Activated naive CD4-positive, alpha-beta T cell treated with anti-CD3 and anti-CD28 coated beads for 36 hours (primary cell): ENCODE results near the gene FAM110C. TPM values are rescaled to one million over a fixed set of nuclear protein-coding genes. Genes with fewer than 3 reads are reported as not detected.

Experiments
- CTCF ChIA-PET: fragments of 350-600 bp; sonication (Branson Sonifier 250); formaldehyde crosslinking; loops from one replicate; lab custom pipeline; 2021; ENCODE audit warnings: antibody characterized with exemption; lab: Charles Lee
- DNase-seq: peaks from one replicate; pipeline ENCODE4 v3.0.0-alpha.2; 2020
- H3K27ac Mint-ChIP-seq: one replicate; pipeline ENCODE4 v1.8.0; 2021; ENCODE audit warnings: mild to moderate bottlenecking, mixed read lengths
- H3K27me3 Mint-ChIP-seq: one replicate; pipeline ENCODE4 v1.8.0; 2021; ENCODE audit warnings: low read depth, mixed read lengths
- H3K36me3 Mint-ChIP-seq: one replicate; pipeline ENCODE4 v1.8.0; 2021; ENCODE audit warnings: low read depth, mixed read lengths
- H3K4me1 Mint-ChIP-seq: one replicate; pipeline ENCODE4 v1.8.0; 2021; ENCODE audit warnings: low read depth, mixed read lengths
- H3K4me3 Mint-ChIP-seq: one replicate; pipeline ENCODE4 v1.8.0; 2021; ENCODE audit warnings: mild to moderate bottlenecking, moderate library complexity, mixed read lengths
- H3K9me3 Mint-ChIP-seq: one replicate; pipeline ENCODE4 v1.8.0; 2021; ENCODE audit warnings: mixed read lengths
- intact Hi-C: fragments of 100-400 bp; cut with micrococcal nuclease; formaldehyde crosslinking; loops from one replicate; pipeline ENCODE4 v1.15.1; 2023
- total RNA-seq, 2 experiments: library from RNA; stranded (reverse); gene quantifications; one replicate each; pipeline ENCODE4 v1.2.3, GENCODE V29; 2021

Gene FAM110C
- total RNA-seq, 2 experiments from 2014 or later, result 0.10 TPM; not detected in 1

- Mint-ChIP-seq H3K9me3 (no peaks in the 10 kb centered on the region), H3K36me3 (no peaks in the 10 kb centered on the region), H3K27me3 (no peaks in the 10 kb centered on the region), H3K27ac (no peak overlapping the region), H3K4me3 (no peak overlapping the region), H3K4me1 (no peaks in the 10 kb centered on the region)
- DNase-seq, result no peak
- intact Hi-C loops, result no loop called here
- CTCF ChIA-PET, result no interaction called here
These were observed 18.8 kb upstream of the FAM110C start for GRCh38 chr2:65121-65520.

- DNase-seq, result no peak
- CTCF ChIA-PET, result no interaction called here
- intact Hi-C loops, result no loop called here
- Mint-ChIP-seq H3K36me3 (peaks cover 4% of the 10 kb centered on the region), H3K4me1 (no peaks in the 10 kb centered on the region), H3K27ac (no peak overlapping the region), H3K4me3 (no peak overlapping the region), H3K27me3 (peaks cover 2% of the 10 kb centered on the region), H3K9me3 (peaks cover 8% of the 10 kb centered on the region)
These were observed 9.5 kb upstream of the FAM110C start for GRCh38 chr2:55587-56448.

- peaks cover 22% of the 10 kb centered on the region for H3K27me3 Mint-ChIP-seq
- intact Hi-C loops, result no loop called here
- H3K27ac Mint-ChIP-seq, result no peak overlapping the region
- H3K4me1 Mint-ChIP-seq, result peaks cover 5% of the 10 kb centered on the region
- no peak overlapping the region for H3K4me3 Mint-ChIP-seq
- CTCF ChIA-PET, result no interaction called here
- peaks cover 1% of the 10 kb centered on the region for H3K9me3 Mint-ChIP-seq
- DNase-seq, result no peak
- H3K36me3 Mint-ChIP-seq, result no peaks in the 10 kb centered on the region
These were observed 5.3 kb upstream of the FAM110C start for GRCh38 chr2:51613-52012.

- CTCF ChIA-PET, result no interaction called here
- intact Hi-C loops, result no loop called here
- H3K27me3 Mint-ChIP-seq, result peaks cover 34% of the 10 kb centered on the region
These were observed 1.4 kb upstream of the FAM110C start for GRCh38 chr2:47737-48136.

GRCh38 chr2:47346-47725 lies 1.0 kb upstream of the FAM110C start:
- Mint-ChIP-seq H3K9me3 (no peaks in the 10 kb centered on the region), H3K27me3 (peaks cover 34% of the 10 kb centered on the region), H3K27ac (no peak overlapping the region), H3K36me3 (no peaks in the 10 kb centered on the region), H3K4me3 (no peak overlapping the region), H3K4me1 (peaks cover 6% of the 10 kb centered on the region)
- intact Hi-C loops, result no loop called here
- DNase-seq, result no peak
- CTCF ChIA-PET, result no interaction called here

More at GRCh38 chr2:47737-48136, 1.4 kb upstream of the FAM110C start:
- no peak for DNase-seq
- H3K4me3 Mint-ChIP-seq, result no peak overlapping the region
- no peaks in the 10 kb centered on the region for H3K9me3 Mint-ChIP-seq
- no peak overlapping the region for H3K27ac Mint-ChIP-seq
- H3K4me1 Mint-ChIP-seq, result peaks cover 5% of the 10 kb centered on the region
- H3K36me3 Mint-ChIP-seq, result no peaks in the 10 kb centered on the region

GRCh38 chr2:46131-46470 lies 204 bp downstream of the FAM110C start:
- H3K4me3 Mint-ChIP-seq, result peak overlapping the region; percentile 45
- CTCF ChIA-PET, result no interaction called here
- no peak for DNase-seq
- peaks cover 9% of the 10 kb centered on the region for H3K4me1 Mint-ChIP-seq
- intact Hi-C loops, result no loop called here
- H3K27ac Mint-ChIP-seq, result no peak overlapping the region
- H3K9me3 Mint-ChIP-seq, result no peaks in the 10 kb centered on the region
- peaks cover 34% of the 10 kb centered on the region for H3K27me3 Mint-ChIP-seq
- no peaks in the 10 kb centered on the region for H3K36me3 Mint-ChIP-seq

GRCh38 chr2:45342-46130 lies 769 bp downstream of the FAM110C start:
- intact Hi-C loops, result loop anchor here (1.0 kb wide), 1 partner anchor 11 kb away; no protein-coding TSS in a partner anchor
- peak overlapping the region; percentile 53 for H3K4me3 Mint-ChIP-seq
- H3K4me1 Mint-ChIP-seq, result peaks cover 9% of the 10 kb centered on the region
- no peak overlapping the region for H3K27ac Mint-ChIP-seq
- H3K36me3 Mint-ChIP-seq, result no peaks in the 10 kb centered on the region
- CTCF ChIA-PET, result no interaction called here
- peaks cover 37% of the 10 kb centered on the region for H3K27me3 Mint-ChIP-seq
- no peaks in the 10 kb centered on the region for H3K9me3 Mint-ChIP-seq
- DNase-seq, result no peak

- Mint-ChIP-seq H3K4me3 (peak overlapping the region; percentile 53), H3K27ac (no peak overlapping the region), H3K4me1 (peaks cover 9% of the 10 kb centered on the region), H3K36me3 (no peaks in the 10 kb centered on the region), H3K9me3 (no peaks in the 10 kb centered on the region), H3K27me3 (peaks cover 40% of the 10 kb centered on the region)
- CTCF ChIA-PET, result no interaction called here
- intact Hi-C loops, result loop anchor here (1.0 kb wide), 1 partner anchor 11 kb away; no protein-coding TSS in a partner anchor
- no peak for DNase-seq
These were observed 1.5 kb downstream of the FAM110C start for GRCh38 chr2:44748-45341.

- DNase-seq, result no peak
- no peaks in the 10 kb centered on the region for H3K36me3 Mint-ChIP-seq
- intact Hi-C loops, result no loop called here
- no peaks in the 10 kb centered on the region for H3K9me3 Mint-ChIP-seq
- H3K27me3 Mint-ChIP-seq, result peaks cover 32% of the 10 kb centered on the region
- peaks cover 9% of the 10 kb centered on the region for H3K4me1 Mint-ChIP-seq
- CTCF ChIA-PET, result no interaction called here
- H3K27ac Mint-ChIP-seq, result no peak overlapping the region
- H3K4me3 Mint-ChIP-seq, result no peak overlapping the region
These were observed 3.5 kb downstream of the FAM110C start for GRCh38 chr2:42788-43187.

GRCh38 chr2:40465-40864 lies 5.8 kb downstream of the FAM110C start:
- Mint-ChIP-seq H3K36me3 (no peaks in the 10 kb centered on the region), H3K4me3 (no peak overlapping the region)
- CTCF ChIA-PET, result no interaction called here

GRCh38 chr2:38155-38554 lies 8.2 kb downstream of the FAM110C start:
- no peak overlapping the region for H3K27ac Mint-ChIP-seq

More at GRCh38 chr2:40465-40864, 5.8 kb downstream of the FAM110C start:
- no peak for DNase-seq
- Mint-ChIP-seq H3K27me3 (peaks cover 21% of the 10 kb centered on the region), H3K27ac (no peak overlapping the region), H3K9me3 (no peaks in the 10 kb centered on the region), H3K4me1 (peaks cover 4% of the 10 kb centered on the region)
- intact Hi-C loops, result no loop called here

GRCh38 chr2:36318-36717 lies 10.0 kb downstream of the FAM110C start:
- no peaks in the 10 kb centered on the region for H3K36me3 Mint-ChIP-seq
- intact Hi-C loops, result no loop called here
- peaks cover 22% of the 10 kb centered on the region for H3K4me1 Mint-ChIP-seq
- DNase-seq, result no peak
- no peak overlapping the region for H3K4me3 Mint-ChIP-seq
- H3K9me3 Mint-ChIP-seq, result no peaks in the 10 kb centered on the region
- CTCF ChIA-PET, result interaction anchor here (1.5 kb wide), 1 partner anchor 25 kb away, joined by 4 read pairs; no protein-coding TSS in a partner anchor
- H3K27ac Mint-ChIP-seq, result no peak overlapping the region
- peaks cover 8% of the 10 kb centered on the region for H3K27me3 Mint-ChIP-seq

More at GRCh38 chr2:38155-38554, 8.2 kb downstream of the FAM110C start:
- DNase-seq, result no peak
- H3K36me3 Mint-ChIP-seq, result no peaks in the 10 kb centered on the region
- intact Hi-C loops, result no loop called here
- CTCF ChIA-PET, result no interaction called here
- no peak overlapping the region for H3K4me3 Mint-ChIP-seq
- no peaks in the 10 kb centered on the region for H3K9me3 Mint-ChIP-seq
- H3K4me1 Mint-ChIP-seq, result peaks cover 18% of the 10 kb centered on the region
- peaks cover 8% of the 10 kb centered on the region for H3K27me3 Mint-ChIP-seq
